Glutamatergic neuron (in vitro differentiated cells): ENCODE measurements around the gene SERPINE3. TPM values are rescaled to one million over a fixed set of nuclear protein-coding genes. Genes with fewer than 3 reads are reported as not detected.

Source experiments
- DNase-seq: peaks from one replicate; pipeline ENCODE4 v3.0.0; 2022
- H3K27ac Mint-ChIP-seq: one replicate; pipeline ENCODE4 v1.8.0; 2020; ENCODE audit warnings: mild to moderate bottlenecking, mixed read lengths, inconsistent platforms; ENCODE audit not compliant: unreplicated experiment
- H3K27me3 Mint-ChIP-seq: one replicate; pipeline ENCODE4 v1.8.0; 2020; ENCODE audit warnings: mild to moderate bottlenecking, moderate library complexity, mixed read lengths, inconsistent platforms; ENCODE audit not compliant: unreplicated experiment
- H3K36me3 Mint-ChIP-seq: one replicate; pipeline ENCODE4 v1.8.0; 2020; ENCODE audit warnings: mild to moderate bottlenecking, mixed read lengths, inconsistent platforms; ENCODE audit not compliant: unreplicated experiment
- H3K4me1 Mint-ChIP-seq: one replicate; pipeline ENCODE4 v1.8.0; 2020; ENCODE audit warnings: mild to moderate bottlenecking, low read depth, mixed read lengths, inconsistent platforms; ENCODE audit not compliant: unreplicated experiment
- H3K4me3 Mint-ChIP-seq: one replicate; pipeline ENCODE4 v1.8.0; 2020; ENCODE audit warnings: mild to moderate bottlenecking, mixed read lengths, inconsistent platforms; ENCODE audit not compliant: unreplicated experiment
- H3K9me3 Mint-ChIP-seq: one replicate; pipeline ENCODE4 v1.8.0; 2020; ENCODE audit warnings: mild to moderate bottlenecking, moderate library complexity, mixed read lengths, inconsistent platforms; ENCODE audit not compliant: unreplicated experiment
- CTCF ChIP-seq: fragments of 200-600 bp; sonication (generic); IDR thresholded peaks from one replicate; pipeline ENCODE4 v1.5.0; 2021; ENCODE audit not compliant: partially characterized antibody, unreplicated experiment
- total RNA-seq: library from RNA; stranded (reverse); fragmentation: NEBNext Ultra II Directional; extraction: Animal tissue kit (Norgen Biotek cat#: 25700); gene quantifications from one replicate; pipeline ENCODE4 v1.2.1, GENCODE V29; 2021; ENCODE audit not compliant: unreplicated experiment

The SERPINE3 gene
- total RNA-seq, 1 donor from 2014 or later = not detected

GRCh38 chr13:51331354-51331861 lies 8.1 kb upstream of the SERPINE3 start:
- H3K36me3 Mint-ChIP-seq = no peaks in the 10 kb centered on the region
- H3K9me3 Mint-ChIP-seq = no peaks in the 10 kb centered on the region
- peaks cover 3% of the 10 kb centered on the region for H3K4me1 Mint-ChIP-seq
- no peak for TF ChIP-seq CTCF
- H3K27me3 Mint-ChIP-seq = peaks cover 2% of the 10 kb centered on the region
- H3K27ac Mint-ChIP-seq = no peak overlapping the region
- no peak for DNase-seq
- H3K4me3 Mint-ChIP-seq = no peak overlapping the region

DNA sequence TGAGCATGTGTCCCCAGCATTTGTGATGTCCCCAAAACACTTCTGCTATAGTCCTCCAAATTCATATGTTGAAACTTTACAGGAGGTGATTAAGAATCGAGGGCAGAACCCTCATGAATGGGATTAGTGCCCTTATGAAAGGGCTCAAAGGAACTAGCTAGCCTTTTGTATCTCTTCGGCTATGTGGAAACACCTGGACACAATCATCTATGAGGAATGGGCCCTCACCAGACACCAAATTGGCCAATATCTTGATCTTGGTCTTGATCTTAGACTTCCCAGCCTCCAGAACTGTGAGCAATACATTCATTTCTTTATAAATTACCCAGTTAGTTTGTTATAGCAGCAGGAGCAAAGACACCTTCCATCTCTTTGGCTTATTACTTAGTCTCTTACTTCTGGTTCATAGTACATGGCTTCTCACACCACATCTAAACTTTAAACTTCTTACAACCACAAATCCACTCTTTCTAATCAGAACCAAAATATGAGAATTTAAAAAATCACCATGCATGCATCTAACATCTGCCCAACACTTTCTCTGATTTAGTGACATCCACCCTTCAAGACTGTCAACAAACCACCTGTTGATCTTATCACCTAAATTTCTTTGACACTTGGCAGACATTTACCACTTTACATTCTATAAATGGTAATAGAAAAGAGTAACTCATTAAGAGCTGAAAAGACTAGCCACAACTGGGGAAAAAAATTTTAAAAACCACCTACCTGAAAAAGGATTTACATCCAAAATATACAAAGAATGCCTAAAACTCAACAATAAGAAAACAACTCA lies 6.7 kb upstream of the SERPINE3 start:
- DNase-seq = no peak
- Mint-ChIP-seq H3K4me1 (peaks cover 3% of the 10 kb centered on the region), H3K36me3 (no peaks in the 10 kb centered on the region), H3K27ac (no peak overlapping the region), H3K27me3 (peaks cover 2% of the 10 kb centered on the region), H3K9me3 (no peaks in the 10 kb centered on the region), H3K4me3 (no peak overlapping the region)
- no peak for TF ChIP-seq CTCF

DNA sequence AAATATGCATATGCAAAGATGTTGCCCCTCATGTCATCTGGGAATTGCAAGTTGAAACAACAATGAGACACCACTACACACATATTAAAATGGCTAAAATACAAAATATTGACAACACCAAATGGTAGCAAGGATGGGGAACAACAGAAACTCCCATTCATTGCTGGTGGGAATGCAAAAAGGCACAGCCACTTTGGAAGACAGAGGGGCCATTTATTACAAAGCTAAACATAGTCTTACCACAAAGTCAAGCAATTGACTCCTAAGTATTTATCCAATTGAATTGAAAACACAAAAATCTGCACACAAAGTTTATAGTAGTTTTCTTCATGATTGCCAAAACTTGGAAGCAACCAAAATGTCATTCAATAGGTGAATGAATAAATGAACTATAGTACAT lies 6.1 kb upstream of the SERPINE3 start:
- H3K27me3 Mint-ChIP-seq = peaks cover 2% of the 10 kb centered on the region
- no peak for DNase-seq
- peaks cover 6% of the 10 kb centered on the region for H3K4me1 Mint-ChIP-seq
- no peaks in the 10 kb centered on the region for H3K36me3 Mint-ChIP-seq
- no peak for TF ChIP-seq CTCF
- H3K27ac Mint-ChIP-seq = no peak overlapping the region
- no peaks in the 10 kb centered on the region for H3K9me3 Mint-ChIP-seq
- no peak overlapping the region for H3K4me3 Mint-ChIP-seq

GRCh38 chr13:51333826-51334225 lies 5.7 kb upstream of the SERPINE3 start:
- Mint-ChIP-seq H3K36me3 (no peaks in the 10 kb centered on the region), H3K27me3 (peaks cover 2% of the 10 kb centered on the region), H3K9me3 (no peaks in the 10 kb centered on the region), H3K4me3 (no peak overlapping the region), H3K4me1 (peaks cover 7% of the 10 kb centered on the region), H3K27ac (no peak overlapping the region)
- TF ChIP-seq CTCF = no peak
- no peak for DNase-seq

GRCh38 chr13:51336746-51337145 lies 2.7 kb upstream of the SERPINE3 start:
- H3K4me1 Mint-ChIP-seq = peaks cover 5% of the 10 kb centered on the region
- H3K36me3 Mint-ChIP-seq = no peaks in the 10 kb centered on the region
- no peak overlapping the region for H3K27ac Mint-ChIP-seq
- no peak overlapping the region for H3K4me3 Mint-ChIP-seq
- H3K9me3 Mint-ChIP-seq = no peaks in the 10 kb centered on the region
- DNase-seq = no peak
- TF ChIP-seq CTCF = no peak
- peaks cover 2% of the 10 kb centered on the region for H3K27me3 Mint-ChIP-seq
